ENCODE data around the gene ANKRD36C.
"Not testable (repeated sequence)": the region's sequence is repeated elsewhere in the genome, so short reads cannot be mapped to it uniquely, and the experiment has no call there.

Gene ANKRD36C

DNA sequence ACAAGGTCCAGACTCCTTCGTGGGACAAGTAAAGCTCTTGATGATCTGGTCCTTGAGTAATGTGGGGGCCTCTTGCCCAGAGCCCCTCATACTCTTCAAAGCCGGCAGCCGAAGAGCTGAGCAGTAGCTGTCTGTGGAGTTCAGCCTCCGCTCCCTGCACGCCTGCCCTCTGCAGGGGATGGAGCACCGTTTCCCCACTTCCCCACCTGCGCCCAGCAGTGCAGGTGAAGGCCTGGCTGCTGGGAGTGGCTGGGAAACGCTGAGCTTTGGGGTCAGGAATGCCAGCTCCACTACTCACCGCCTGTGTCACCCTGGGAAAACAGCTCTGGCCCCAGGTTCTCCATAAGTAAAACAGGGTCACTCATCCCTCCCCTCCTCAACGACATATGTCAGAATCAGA is 18.2 kb upstream of the ANKRD36C start:
- in situ Hi-C loops (cut with MboI; ENCODE audit: low sequenced_read_pairs) = loop anchor here (25.0 kb wide), 3 partner anchors 102 to 277 kb away; partner anchors contain the start of gene ADRA2B

DNA sequence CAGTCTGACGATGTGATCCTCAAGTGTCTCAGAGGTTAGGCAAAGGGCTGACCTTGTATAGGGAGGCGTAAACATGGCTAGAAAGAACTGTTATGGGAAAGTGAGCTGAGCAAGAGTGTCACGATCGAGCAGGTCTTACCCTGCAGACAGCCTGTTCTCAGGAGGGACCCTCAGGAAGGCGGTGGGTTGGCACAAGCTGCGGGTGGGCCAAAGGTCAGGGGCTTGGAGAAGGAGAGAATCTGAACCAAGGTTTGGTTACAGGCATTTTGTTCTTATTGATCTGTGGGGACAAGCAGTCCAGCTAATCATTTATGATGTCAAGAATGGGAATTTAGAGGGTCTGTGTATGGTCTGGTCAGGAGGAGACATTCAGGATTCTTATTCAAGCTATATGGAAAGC is 16.4 kb upstream of the ANKRD36C start:
- in situ Hi-C loops (cut with MboI; ENCODE audit: low sequenced_read_pairs) = loop anchor here (25.0 kb wide), 3 partner anchors 104 to 279 kb away; partner anchors contain the start of gene ADRA2B

- in situ Hi-C loops (cut with MboI; ENCODE audit: low sequenced_read_pairs) = loop anchor here (25.0 kb wide), 3 partner anchors 106 to 281 kb away; partner anchors contain the start of gene ADRA2B
Observed at GRCh38 chr2:96006248-96006647, 14.6 kb upstream of the ANKRD36C start.

DNA sequence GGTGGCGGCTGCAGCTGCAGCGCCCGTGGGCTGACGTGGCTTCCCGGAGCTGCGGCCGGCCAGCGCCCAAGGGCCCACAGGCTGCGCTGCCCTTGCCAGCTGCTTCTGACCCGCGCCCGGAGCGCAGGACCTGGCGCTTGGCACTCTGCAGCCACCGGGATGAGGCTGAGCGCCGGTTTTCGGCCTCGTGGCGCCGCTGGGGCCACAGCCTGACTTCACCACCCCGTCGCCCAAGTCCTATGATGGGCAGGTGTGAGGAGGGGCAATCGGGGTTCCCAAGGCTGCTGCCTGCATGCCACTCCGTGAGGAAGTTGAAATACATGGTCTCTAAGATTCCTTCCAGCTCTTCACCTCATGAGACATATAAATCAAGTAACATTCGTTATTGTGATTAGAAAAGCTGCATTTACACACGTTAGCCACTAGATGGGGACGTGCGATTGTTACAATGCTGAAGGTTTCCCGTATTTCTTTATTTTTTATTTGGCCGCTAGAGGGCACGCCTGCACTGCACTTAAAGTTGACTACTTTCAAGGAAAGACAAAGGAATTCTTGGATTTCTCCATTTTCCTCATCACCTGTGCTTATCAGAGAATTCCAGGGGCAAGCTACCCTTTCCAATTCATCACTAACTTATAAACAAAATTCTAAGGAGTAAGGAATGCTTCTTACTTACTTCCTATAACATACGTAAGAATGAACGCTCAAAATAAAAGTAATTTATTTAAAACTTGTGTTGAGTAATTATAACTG is 1.1 kb upstream of the ANKRD36C start:
- in situ Hi-C loops (cut with MboI; ENCODE audit: low sequenced_read_pairs) = not testable (repeated sequence)

DNA sequence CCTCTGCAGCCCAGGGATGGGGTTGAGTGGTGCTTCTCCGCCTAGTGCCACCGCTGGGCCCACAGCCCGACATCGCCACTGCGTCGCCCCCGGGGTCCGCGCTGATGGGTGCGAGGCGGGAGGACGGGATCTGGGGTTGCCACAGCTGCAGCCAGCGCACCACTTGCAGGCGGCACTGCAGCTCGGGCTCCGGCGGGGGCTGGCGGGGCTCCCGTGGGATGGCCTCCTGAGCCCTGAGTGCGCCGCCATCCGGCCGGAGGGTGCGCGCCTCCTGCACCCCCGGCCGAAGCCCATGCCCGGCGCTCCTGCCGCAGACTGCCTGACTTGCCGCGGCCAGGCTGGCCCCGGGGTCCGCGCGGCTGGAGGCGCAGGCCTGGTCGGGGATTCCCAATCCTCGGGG is 478 bp upstream of the ANKRD36C start:
- in situ Hi-C loops (cut with MboI; ENCODE audit: low sequenced_read_pairs) = not testable (repeated sequence)

DNA sequence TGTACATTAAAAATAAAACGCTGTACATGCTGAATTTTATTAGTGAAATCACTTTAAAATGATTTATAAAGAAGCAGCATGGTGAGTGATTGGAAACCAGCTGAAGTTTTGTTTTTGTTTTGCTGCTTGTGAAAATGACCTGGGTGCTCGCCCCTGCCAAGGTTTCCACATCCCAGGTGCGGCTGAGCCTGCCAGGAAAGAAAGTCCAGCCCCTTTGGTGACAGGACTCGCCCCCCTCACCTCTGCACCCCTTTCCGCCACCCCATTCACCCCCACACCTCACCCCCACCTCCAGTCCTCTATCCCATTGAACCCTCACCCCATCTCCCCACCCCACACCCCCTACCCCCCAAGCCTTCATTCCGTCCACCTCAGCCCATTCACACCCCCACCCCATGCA is 740 bp downstream of the ANKRD36C start:
- in situ Hi-C loops (cut with MboI; ENCODE audit: low sequenced_read_pairs) = not testable (repeated sequence)

DNA sequence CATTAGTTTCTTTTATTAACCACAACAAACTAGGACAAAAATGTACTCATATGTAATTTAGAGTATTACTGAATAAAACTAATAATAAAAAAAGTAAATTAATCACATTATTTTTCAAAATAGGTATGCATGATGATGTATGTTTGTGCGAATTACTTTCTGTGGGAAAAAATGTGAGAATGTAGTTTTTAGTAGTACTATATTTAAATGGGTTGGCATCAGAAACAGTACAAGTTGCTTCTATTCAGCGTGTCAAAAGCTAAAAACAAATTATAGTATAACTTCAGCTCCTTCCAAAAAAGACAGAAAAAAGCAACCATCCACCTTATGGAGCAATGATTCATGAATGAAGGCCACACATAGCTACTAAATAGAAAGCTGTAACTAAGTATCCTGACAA is 40.0 kb downstream of the ANKRD36C start:
- in situ Hi-C loops (cut with MboI; ENCODE audit: low sequenced_read_pairs) = not testable (repeated sequence)

DNA sequence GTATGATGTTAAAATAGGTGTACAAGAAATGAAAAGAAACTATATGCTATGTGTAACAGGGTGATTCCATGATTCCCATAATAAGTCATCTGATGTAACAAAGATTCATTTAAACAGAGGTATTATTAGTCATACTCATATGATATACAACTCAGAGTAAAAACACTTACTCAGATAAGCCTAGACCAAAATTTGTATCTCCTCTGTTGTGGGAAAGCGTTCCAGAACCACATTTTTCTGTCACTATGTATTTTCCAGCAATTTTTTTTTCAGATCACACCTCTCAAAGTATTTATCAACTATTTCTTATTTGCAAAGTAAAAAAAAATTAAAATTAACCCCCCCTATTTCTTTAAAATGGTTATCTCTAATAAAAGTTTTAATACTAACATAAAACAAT is 43.6 kb downstream of the ANKRD36C start:
- in situ Hi-C loops (cut with MboI; ENCODE audit: low sequenced_read_pairs) = not testable (repeated sequence)

DNA sequence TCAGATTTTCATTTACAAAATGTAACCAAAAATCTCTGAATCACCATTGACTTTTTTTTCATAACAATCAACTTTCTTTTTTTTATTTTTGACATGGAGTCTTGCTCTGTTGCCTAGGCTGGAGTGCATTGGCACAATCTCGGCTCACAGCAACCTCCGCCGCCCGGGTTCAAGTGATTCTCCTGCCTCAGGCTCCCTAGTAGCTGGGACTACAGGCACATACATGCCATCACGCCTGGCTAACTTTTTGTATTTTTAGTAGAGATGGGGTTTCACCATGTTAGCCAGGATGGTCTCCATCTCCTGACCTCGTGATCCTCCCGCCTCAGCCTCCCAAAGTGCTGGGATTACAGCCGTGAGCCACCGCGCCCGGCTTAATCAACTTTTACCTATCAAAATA is 51.7 kb downstream of the ANKRD36C start:
- in situ Hi-C loops (cut with MboI; ENCODE audit: low sequenced_read_pairs) = not testable (repeated sequence)

DNA sequence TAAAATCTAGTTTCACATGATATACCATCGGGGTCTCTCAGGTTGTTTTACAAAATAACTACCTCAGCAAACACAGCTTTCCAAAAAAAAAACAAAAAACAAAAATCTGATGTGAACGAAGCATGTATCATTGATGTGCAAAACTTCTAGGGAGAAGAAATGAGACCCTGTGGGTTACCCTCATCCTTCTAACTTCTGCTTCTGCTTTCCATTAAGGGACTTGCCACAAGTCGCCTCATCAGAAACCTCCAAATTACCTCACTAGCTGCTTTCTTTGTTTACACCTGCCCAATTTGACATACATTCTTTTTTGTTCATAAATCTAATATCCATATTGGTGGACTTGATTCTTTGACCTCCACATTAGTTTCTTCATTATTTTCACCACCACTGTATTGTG is 60.9 kb downstream of the ANKRD36C start:
- in situ Hi-C loops (cut with MboI; ENCODE audit: low sequenced_read_pairs) = not testable (repeated sequence)

DNA sequence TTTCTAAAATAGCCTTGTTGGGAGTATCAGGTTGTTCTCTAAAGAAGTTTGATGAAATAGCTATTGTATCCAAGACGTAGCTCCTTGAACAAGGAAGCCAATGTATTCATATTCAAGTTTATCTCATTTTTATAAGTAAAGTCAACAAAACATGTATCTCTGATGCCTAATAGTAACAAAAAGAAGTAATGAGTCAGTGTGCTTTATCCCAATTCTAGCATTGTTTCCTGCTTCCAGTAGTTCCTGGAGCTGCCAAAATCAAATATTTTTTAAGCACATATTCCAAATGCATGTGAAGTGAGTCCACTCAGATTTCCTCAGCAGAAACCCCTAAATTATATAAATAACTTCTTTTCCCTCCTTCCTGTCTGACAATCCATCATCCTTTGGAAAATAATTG is 74.6 kb downstream of the ANKRD36C start:
- in situ Hi-C loops (cut with MboI; ENCODE audit: low sequenced_read_pairs) = not testable (repeated sequence)

GRCh38 chr2:95915131-95915530 is 76.5 kb downstream of the ANKRD36C start:
- in situ Hi-C loops (cut with MboI; ENCODE audit: low sequenced_read_pairs) = not testable (repeated sequence)

DNA sequence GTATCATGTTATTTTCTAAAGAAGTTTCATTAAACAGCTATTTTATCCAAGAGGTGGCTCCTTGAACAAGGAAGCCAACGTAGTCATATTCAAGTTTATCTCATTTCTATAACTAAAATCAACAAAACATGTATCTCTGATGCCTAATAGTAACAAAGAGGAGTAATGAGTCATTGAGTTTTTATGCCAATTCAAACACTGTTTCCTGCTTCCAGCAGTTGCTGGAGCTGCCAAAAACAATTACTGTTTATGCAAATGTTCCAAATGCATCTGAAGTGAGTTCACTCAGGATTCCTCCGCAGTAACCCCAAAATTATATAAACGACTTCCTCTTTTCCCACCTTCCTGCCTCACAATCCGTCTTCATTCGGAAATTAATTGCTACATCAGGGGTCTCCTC is 80.2 kb downstream of the ANKRD36C start:
- in situ Hi-C loops (cut with MboI; ENCODE audit: low sequenced_read_pairs) = not testable (repeated sequence)

GRCh38 chr2:95894443-95894842 is 97.2 kb downstream of the ANKRD36C start:
- in situ Hi-C loops (cut with MboI; ENCODE audit: low sequenced_read_pairs) = not testable (repeated sequence)

- in situ Hi-C loops (cut with MboI; ENCODE audit: low sequenced_read_pairs) = not testable (repeated sequence)
Observed at GRCh38 chr2:95867929-95868328, 123.7 kb downstream of the ANKRD36C start.

GRCh38 chr2:95867047-95867677 is 124.5 kb downstream of the ANKRD36C start:
- in situ Hi-C loops (cut with MboI; ENCODE audit: low sequenced_read_pairs) = not testable (repeated sequence)

GRCh38 chr2:95862121-95862520 is 129.5 kb downstream of the ANKRD36C start:
- in situ Hi-C loops (cut with MboI; ENCODE audit: low sequenced_read_pairs) = not testable (repeated sequence)

DNA sequence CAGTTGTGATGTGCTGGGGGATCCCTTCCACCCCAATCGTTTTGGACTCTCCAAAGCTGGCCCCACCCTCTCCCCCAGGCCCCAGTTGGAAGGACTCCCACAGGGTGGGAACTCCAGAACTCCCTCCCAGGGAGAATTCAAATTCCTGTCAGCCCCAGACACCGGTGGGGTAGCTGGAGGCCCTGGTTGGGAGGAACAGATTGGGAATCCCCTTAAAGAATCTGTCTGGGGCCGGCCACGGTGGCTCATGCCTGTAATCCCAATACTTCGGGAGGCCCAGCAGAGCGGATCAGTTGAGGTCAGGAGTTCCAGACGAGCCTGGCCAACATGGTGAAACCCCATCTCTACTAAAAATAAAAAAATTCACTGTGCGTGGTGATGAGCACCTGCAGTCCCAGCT is 155.5 kb downstream of the ANKRD36C start:
- in situ Hi-C loops (cut with MboI; ENCODE audit: low sequenced_read_pairs) = no loop called here

DNA sequence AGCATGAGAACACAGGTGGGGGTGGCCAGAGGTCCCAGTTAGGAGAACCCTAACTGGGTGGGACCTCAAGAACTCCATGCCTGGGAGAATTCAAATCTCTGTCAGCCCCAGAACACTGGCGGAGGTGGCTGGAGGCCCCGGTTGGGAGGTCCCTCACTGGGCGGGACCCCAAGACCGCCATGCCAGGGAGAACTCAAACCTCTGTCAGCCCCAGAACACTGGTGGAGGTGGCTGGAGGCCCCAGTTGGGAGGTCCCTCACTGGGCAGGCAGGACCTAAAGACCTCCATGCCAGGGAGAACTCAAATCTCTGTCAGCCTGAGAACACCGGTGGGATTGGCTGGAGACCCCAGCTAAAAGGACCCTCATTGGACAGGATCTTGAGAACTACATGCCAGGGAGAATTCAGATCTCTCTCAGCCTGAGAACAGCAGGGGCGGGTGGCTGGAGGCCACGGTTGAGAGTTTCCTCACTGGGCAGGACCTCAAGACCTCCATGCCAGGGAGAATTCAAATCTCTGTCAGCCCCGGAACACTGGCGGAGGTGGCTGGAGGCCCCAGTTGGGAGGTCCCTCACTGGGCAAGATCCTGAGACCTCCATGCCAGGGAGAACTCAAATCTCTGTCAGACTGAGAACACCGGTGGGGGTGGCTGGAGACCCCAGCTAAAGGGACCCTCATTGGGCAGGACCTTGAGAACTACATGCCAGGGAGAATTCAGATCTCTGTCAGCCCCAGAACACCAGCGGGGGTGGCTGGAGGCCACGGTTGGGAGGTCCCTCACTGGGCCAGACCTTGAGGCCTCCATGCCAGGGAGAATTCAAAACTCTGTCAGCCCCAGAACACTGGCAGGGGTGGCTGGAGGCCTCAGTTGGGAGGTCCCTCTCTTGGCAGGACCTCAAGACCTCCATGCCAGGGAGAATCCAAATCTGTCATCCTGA is 157.3 kb downstream of the ANKRD36C start:
- in situ Hi-C loops (cut with MboI; ENCODE audit: low sequenced_read_pairs) = not testable (repeated sequence)

DNA sequence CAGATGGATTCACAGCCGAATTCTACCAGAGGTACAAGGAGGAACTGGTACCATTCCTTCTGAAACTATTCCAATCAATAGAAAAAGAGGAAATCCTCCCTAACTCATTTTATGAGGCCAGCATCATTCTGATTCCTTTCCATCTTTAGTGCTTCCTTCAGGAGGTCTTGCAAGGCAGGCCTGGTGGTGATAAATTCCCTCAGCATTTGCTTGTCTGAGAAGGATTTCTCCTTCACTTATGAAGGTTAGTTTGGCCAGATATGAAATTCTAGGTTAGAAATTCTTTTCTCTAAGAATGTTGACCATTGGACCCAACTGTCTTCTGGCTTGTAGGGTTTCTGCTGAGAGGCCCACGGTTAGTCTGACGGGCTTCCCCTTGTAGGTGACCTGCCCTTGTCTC is 167.4 kb downstream of the ANKRD36C start:
- in situ Hi-C loops (cut with MboI; ENCODE audit: low sequenced_read_pairs) = not testable (repeated sequence)

DNA sequence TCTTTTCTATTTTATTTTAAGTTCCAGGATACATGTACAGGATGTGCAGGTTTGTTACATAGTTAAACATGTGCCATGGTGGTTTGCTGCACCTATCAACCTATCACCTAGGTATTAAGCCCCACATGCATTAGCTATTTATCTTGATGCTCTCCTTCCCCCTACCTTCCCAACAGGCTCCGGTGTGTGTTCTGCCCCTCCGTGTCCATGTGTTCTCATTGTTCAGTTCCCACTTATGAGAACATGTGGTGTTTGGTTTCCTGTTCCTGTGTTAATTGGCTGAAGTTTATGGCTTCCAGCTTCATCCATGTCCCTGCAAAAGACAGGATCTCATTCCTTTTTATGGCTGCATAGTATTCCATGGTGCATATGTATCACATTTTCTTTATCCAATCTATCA is 174.1 kb downstream of the ANKRD36C start:
- in situ Hi-C loops (cut with MboI; ENCODE audit: low sequenced_read_pairs) = not testable (repeated sequence)
